Measurements from ENCODE around the gene ACACB. TPM values are rescaled to one million over a fixed set of nuclear protein-coding genes. Genes with fewer than 3 reads are reported as not detected.

The ACACB gene
- total and polyA plus RNA-seq, 11 donors, result 29.9 to 176 (median 119) TPM

DNA sequence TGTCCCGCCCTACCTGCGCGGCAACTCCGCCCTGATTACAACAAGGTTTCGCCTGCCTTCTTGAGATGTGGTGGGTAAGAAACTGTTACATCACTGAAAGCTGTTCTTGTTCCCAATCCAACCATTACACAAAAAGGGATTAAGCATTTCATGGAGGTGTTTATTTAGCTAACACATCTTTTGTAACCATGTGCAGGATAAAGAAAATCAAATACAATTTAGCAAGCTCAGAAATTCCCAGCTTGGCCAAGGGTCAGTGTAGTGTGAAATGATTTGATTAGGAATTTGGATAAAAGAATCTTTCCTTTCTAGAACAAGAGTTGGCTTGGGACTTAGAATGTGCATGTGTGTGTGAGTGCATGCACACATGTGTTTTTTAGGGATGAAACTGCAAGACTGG is 186.4 kb downstream of the ACACB start:
- no peak overlapping the region for H3K27ac ChIP-seq
- TF ChIP-seq, protein P1, sequence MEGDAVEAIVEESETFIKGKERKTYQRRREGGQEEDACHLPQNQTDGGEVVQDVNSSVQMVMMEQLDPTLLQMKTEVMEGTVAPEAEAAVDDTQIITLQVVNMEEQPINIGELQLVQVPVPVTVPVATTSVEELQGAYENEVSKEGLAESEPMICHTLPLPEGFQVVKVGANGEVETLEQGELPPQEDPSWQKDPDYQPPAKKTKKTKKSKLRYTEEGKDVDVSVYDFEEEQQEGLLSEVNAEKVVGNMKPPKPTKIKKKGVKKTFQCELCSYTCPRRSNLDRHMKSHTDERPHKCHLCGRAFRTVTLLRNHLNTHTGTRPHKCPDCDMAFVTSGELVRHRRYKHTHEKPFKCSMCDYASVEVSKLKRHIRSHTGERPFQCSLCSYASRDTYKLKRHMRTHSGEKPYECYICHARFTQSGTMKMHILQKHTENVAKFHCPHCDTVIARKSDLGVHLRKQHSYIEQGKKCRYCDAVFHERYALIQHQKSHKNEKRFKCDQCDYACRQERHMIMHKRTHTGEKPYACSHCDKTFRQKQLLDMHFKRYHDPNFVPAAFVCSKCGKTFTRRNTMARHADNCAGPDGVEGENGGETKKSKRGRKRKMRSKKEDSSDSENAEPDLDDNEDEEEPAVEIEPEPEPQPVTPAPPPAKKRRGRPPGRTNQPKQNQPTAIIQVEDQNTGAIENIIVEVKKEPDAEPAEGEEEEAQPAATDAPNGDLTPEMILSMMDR (IDR thresholded peaks at IDR 0.05), result no peak
- no peak for TF ChIP-seq POLR2A (IDR thresholded peaks at IDR 0.05)
- intact Hi-C loops (cut with DNase I), result no loop called here
- no peaks in the 10 kb centered on the region for H3K36me3 ChIP-seq
- no peaks in the 10 kb centered on the region for H3K9me3 ChIP-seq
- no peak overlapping the region for H3K4me3 ChIP-seq
- ATAC-seq (no peak), DNase-seq (no peak)
- H3K4me1 ChIP-seq, result no peaks in the 10 kb centered on the region
- H3K27me3 ChIP-seq, result peaks cover under 1 to 47% (median 24%) of the 10 kb centered on the region in 9 donors
- WGBS, 4 donors, result 66 to 92% (median 83%) methylated on average over 5 of the region's 5 CpGs

GRCh38 chr12:109304485-109304884 is 188.1 kb downstream of the ACACB start:
- ATAC-seq (no peak), DNase-seq (no peak)
- Histone ChIP-seq H3K4me3 (no peak overlapping the region), H3K9me3 (no peaks in the 10 kb centered on the region), H3K36me3 (no peaks in the 10 kb centered on the region), H3K27me3 (peaks cover 10 to 64% (median 40%) of the 10 kb centered on the region in 9 donors), H3K4me1 (peaks cover 0 to 10% (median 8%) of the 10 kb centered on the region in 12 donors), H3K27ac (no peak overlapping the region)
- intact Hi-C loops (cut with DNase I), result no loop called here
- 40 to 47% (median 46%) methylated on average over 3 to 8 of the region's 8 CpGs for WGBS, 4 donors
- TF ChIP-seq, protein P1 (IDR thresholded peaks at IDR 0.05), result no peak
- no peak for TF ChIP-seq POLR2A (IDR thresholded peaks at IDR 0.05)

DNA sequence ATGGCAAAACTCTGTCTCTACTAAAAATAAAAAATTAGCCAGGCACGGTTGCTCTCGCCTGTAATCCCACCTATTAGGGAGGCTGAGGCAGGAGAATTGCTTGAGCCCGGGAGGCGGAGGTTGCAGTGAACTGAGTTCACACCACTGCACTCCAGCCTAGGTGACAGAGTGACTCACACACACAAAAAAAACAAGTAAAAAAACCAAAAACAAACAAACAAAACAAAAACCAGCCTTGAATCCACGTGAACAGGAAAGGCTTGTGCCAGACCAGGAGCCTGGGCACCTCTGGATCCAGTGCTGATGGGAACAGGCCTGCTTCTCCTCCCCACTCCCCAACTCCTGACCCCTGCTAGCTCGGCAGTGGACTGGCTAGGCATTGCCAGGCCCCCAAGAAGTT is 189.2 kb downstream of the ACACB start:
- no peaks in the 10 kb centered on the region for H3K9me3 ChIP-seq

GRCh38 chr12:109307051-109307450 is 190.7 kb downstream of the ACACB start:
- intact Hi-C loops (cut with DNase I), result no loop called here
- no peak for ATAC-seq

More for the DNA sequence above, 189.2 kb downstream of the ACACB start:
- no peak for TF ChIP-seq POLR2A (IDR thresholded peaks at IDR 0.05)
- TF ChIP-seq, protein P1 (IDR thresholded peaks at IDR 0.05), result no peak
- Histone ChIP-seq H3K27ac (no peak overlapping the region), H3K4me3 (no peak overlapping the region), H3K4me1 (peaks cover 0 to 19% (median 13%) of the 10 kb centered on the region in 12 donors), H3K36me3 (no peaks in the 10 kb centered on the region), H3K27me3 (peaks cover 16 to 71% (median 41%) of the 10 kb centered on the region in 9 donors)
- ATAC-seq (no peak), DNase-seq (no peak)
- intact Hi-C loops (cut with DNase I), result no loop called here
- WGBS, 4 donors, result 73 to 79% (median 75%) methylated on average over 6 of the region's 6 CpGs

More at GRCh38 chr12:109307051-109307450, 190.7 kb downstream of the ACACB start:
- H3K9me3 ChIP-seq, result no peaks in the 10 kb centered on the region
- no peak overlapping the region for H3K27ac ChIP-seq
- no peak overlapping the region for H3K4me3 ChIP-seq
- TF ChIP-seq POLR2A (IDR thresholded peaks at IDR 0.05), result no peak
- TF ChIP-seq, protein P1 (IDR thresholded peaks at IDR 0.05), result no peak
- DNase-seq, result no peak
- peaks cover 0 to 22% (median 14%) of the 10 kb centered on the region in 12 donors for H3K4me1 ChIP-seq
- peaks cover 16 to 84% (median 41%) of the 10 kb centered on the region in 9 donors for H3K27me3 ChIP-seq
- H3K36me3 ChIP-seq, result no peaks in the 10 kb centered on the region
- WGBS, 4 donors, result 58 to 65% (median 63%) methylated on average over 9 of the region's 9 CpGs

Data from heart left ventricle (tissue), 16 donors.